Measurements from ENCODE around the gene CD3D. TPM values are rescaled to one million over a fixed set of nuclear protein-coding genes. Genes with fewer than 3 reads are reported as not detected.

The CD3D gene
- total RNA-seq, 3 donors from 2014 or later (not counting 1 experiment from before 2014, with no cell fraction given) = 11.6 to 84.1 (median 12.0) TPM

GRCh38 chr11:118341815-118342489 lies 553 bp downstream of the CD3D start:
- Mint-ChIP-seq H3K9me3 (no peaks in the 10 kb centered on the region), H3K36me3 (no peaks in the 10 kb centered on the region), H3K27ac (peak overlapping the region; percentile 41 to 95), H3K4me3 (peak overlapping the region; percentile 29), H3K27me3 (ENCODE audit: low read depth in 2 of 2) (no peaks in the 10 kb centered on the region), H3K4me1 (peaks cover 40 to 44% of the 10 kb centered on the region in 2 donors)
- WGBS (ENCODE audit: insufficient coverage) = 77% methylated on average over 5 of the region's 5 CpGs
- peak in 1 of 2 donors; percentile 58 for DNase-seq
- peak overlapping the region; percentile 47 for H3K4me3 ChIP-seq (ENCODE audit: low read length)
- intact Hi-C loops (cut with micrococcal nuclease) = no loop called here
- H3K9me3 ChIP-seq (ENCODE audit: control insufficient read depth, insufficient read depth, low read length) = no peaks in the 10 kb centered on the region
- no peak for TF ChIP-seq CTCF (IDR thresholded peaks at IDR 0.05)
- ATAC-seq = no peak
- peaks cover 37% of the 10 kb centered on the region for H3K4me1 ChIP-seq (ENCODE audit: control insufficient read depth, insufficient read depth, low read length)
- no peaks in the 10 kb centered on the region for H3K36me3 ChIP-seq (ENCODE audit: control insufficient read depth, insufficient read depth, low read length)
- peak overlapping the region; percentile 66 for H3K27ac ChIP-seq (ENCODE audit: low read length)
- H3K27me3 ChIP-seq (ENCODE audit: control insufficient read depth, insufficient read depth, low read length) = no peaks in the 10 kb centered on the region

GRCh38 chr11:118341261-118341660 lies 1.2 kb downstream of the CD3D start:
- H3K27ac Mint-ChIP-seq = peak overlapping the region; percentile 95 to 97
- H3K27ac ChIP-seq (ENCODE audit: low read length) = peak overlapping the region; percentile 81
- H3K4me3 ChIP-seq (ENCODE audit: low read length) = peak overlapping the region; percentile 47
- H3K27me3 Mint-ChIP-seq (ENCODE audit: low read depth in 2 of 2) = no peaks in the 10 kb centered on the region
- H3K4me1 Mint-ChIP-seq = peaks cover 42 to 46% of the 10 kb centered on the region in 2 donors
- DNase-seq = peak in 1 of 2 donors; percentile 33
- peaks cover 37% of the 10 kb centered on the region for H3K4me1 ChIP-seq (ENCODE audit: control insufficient read depth, insufficient read depth, low read length)
- H3K9me3 Mint-ChIP-seq = no peaks in the 10 kb centered on the region
- no peak for ATAC-seq
- intact Hi-C loops (cut with micrococcal nuclease) = no loop called here
- no peaks in the 10 kb centered on the region for H3K9me3 ChIP-seq (ENCODE audit: control insufficient read depth, insufficient read depth, low read length)
- no peak for TF ChIP-seq CTCF (IDR thresholded peaks at IDR 0.05)
- H3K36me3 ChIP-seq (ENCODE audit: control insufficient read depth, insufficient read depth, low read length) = no peaks in the 10 kb centered on the region
- no peaks in the 10 kb centered on the region for H3K36me3 Mint-ChIP-seq
- H3K27me3 ChIP-seq (ENCODE audit: control insufficient read depth, insufficient read depth, low read length) = no peaks in the 10 kb centered on the region
- peak overlapping the region; percentile 29 for H3K4me3 Mint-ChIP-seq
- WGBS (ENCODE audit: insufficient coverage) = 76% methylated on average over 3 of the region's 3 CpGs

GRCh38 chr11:118340449-118340848 lies 2.1 kb downstream of the CD3D start:
- TF ChIP-seq CTCF (IDR thresholded peaks at IDR 0.05) = no peak
- Mint-ChIP-seq H3K4me1 (peaks cover 42 to 43% of the 10 kb centered on the region in 2 donors), H3K36me3 (no peaks in the 10 kb centered on the region), H3K4me3 (peak overlapping the region; percentile 35), H3K9me3 (no peaks in the 10 kb centered on the region), H3K27ac (peak overlapping the region; percentile 95 to 97), H3K27me3 (ENCODE audit: low read depth in 2 of 2) (no peaks in the 10 kb centered on the region)
- H3K36me3 ChIP-seq (ENCODE audit: control insufficient read depth, insufficient read depth, low read length) = no peaks in the 10 kb centered on the region
- peaks cover 40% of the 10 kb centered on the region for H3K4me1 ChIP-seq (ENCODE audit: control insufficient read depth, insufficient read depth, low read length)
- ATAC-seq (no peak), DNase-seq (peak in 1 of 2 donors; percentile 56)
- no peaks in the 10 kb centered on the region for H3K27me3 ChIP-seq (ENCODE audit: control insufficient read depth, insufficient read depth, low read length)
- 76% methylated on average over 2 of the region's 3 CpGs for WGBS (ENCODE audit: insufficient coverage)
- H3K27ac ChIP-seq (ENCODE audit: low read length) = peak overlapping the region; percentile 81
- H3K9me3 ChIP-seq (ENCODE audit: control insufficient read depth, insufficient read depth, low read length) = no peaks in the 10 kb centered on the region
- intact Hi-C loops (cut with micrococcal nuclease) = no loop called here
- H3K4me3 ChIP-seq (ENCODE audit: low read length) = peak overlapping the region; percentile 47

All from natural killer cell (primary cell).